HepG2 (cell line): ENCODE measurements around the gene TOB1. TPM values are rescaled to one million over a fixed set of nuclear protein-coding genes. Genes with fewer than 3 reads are reported as not detected.

Source experiments
- ARID4A ChIP-seq: sonication (generic); formaldehyde crosslinking; IDR thresholded peaks from 2 replicates; pipeline ENCODE4 v1.5.0; 2020; ENCODE audit warnings: mild to moderate bottlenecking, missing genetic modification reagents, borderline replicate concordance
- HDAC2 ChIP-seq: sonication (generic); formaldehyde crosslinking; IDR thresholded peaks from 2 replicates; pipeline ENCODE4 v1.4.0; 2020; ENCODE audit warnings: missing genetic modification reagents
- HNRNPLL ChIP-seq: fragments of 200-400 bp; formaldehyde crosslinking; IDR thresholded peaks from 2 replicates; pipeline ENCODE4 v1.6.1; 2017; ENCODE audit warnings: mild to moderate bottlenecking, low read depth, low read length; ENCODE audit not compliant: poor library complexity, severe bottlenecking
- IRF2 ChIP-seq: IDR thresholded peaks from 2 replicates; pipeline ENCODE4 v1.6.1; 2018; ENCODE audit warnings: missing genetic modification reagents, missing compliant biosample characterization
- MED1 ChIP-seq: sonication (generic); formaldehyde crosslinking; IDR thresholded peaks from 2 replicates; pipeline ENCODE4 v1.4.0; 2020; ENCODE audit warnings: missing genetic modification reagents
- MYC ChIP-seq: sonication (generic); formaldehyde crosslinking; IDR thresholded peaks from 2 replicates; pipeline ENCODE4 v1.9.0; 2021; ENCODE audit warnings: missing genetic modification reagents, borderline replicate concordance
- NFIB ChIP-seq: sonication (generic); formaldehyde crosslinking; IDR thresholded peaks from 2 replicates; pipeline ENCODE4 v1.9.0; 2021; ENCODE audit warnings: missing genetic modification reagents, mild to moderate bottlenecking, borderline replicate concordance
- SCMH1 ChIP-seq: sonication (generic); formaldehyde crosslinking; IDR thresholded peaks from 2 replicates; pipeline ENCODE4 v1.9.0; 2021; ENCODE audit warnings: missing genetic modification reagents, mild to moderate bottlenecking, borderline replicate concordance
- SMAD3 ChIP-seq: sonication (generic); formaldehyde crosslinking; IDR thresholded peaks from 2 replicates; pipeline ENCODE4 v1.4.0; 2020; ENCODE audit warnings: missing genetic modification reagents
- SOX5 ChIP-seq: IDR thresholded peaks from 2 replicates; pipeline ENCODE4 v1.6.1; 2016; ENCODE audit warnings: borderline replicate concordance
- TARDBP ChIP-seq: sonication (generic); formaldehyde crosslinking; IDR thresholded peaks from 2 replicates; pipeline ENCODE4 v1.8.0; 2022; ENCODE audit warnings: mild to moderate bottlenecking, missing genetic modification reagents
- TFAP4 ChIP-seq: sonication (generic); IDR thresholded peaks from 2 replicates; pipeline ENCODE4 v1.6.1; 2016; ENCODE audit warnings: low read depth, borderline replicate concordance
- TMF1 ChIP-seq: sonication (generic); formaldehyde crosslinking; IDR thresholded peaks from 2 replicates; pipeline ENCODE4 v1.8.1; 2022; ENCODE audit warnings: low read depth, missing genetic modification reagents
- ZEB1 ChIP-seq: IDR thresholded peaks from 2 replicates; pipeline ENCODE4 v1.6.1; 2012; ENCODE audit warnings: mild to moderate bottlenecking, low read depth, inconsistent platforms; ENCODE audit not compliant: insufficient replicate concordance
- ZFP37 ChIP-seq: sonication (generic); formaldehyde crosslinking; IDR thresholded peaks from 2 replicates; pipeline ENCODE4 v1.4.0; 2020; ENCODE audit warnings: missing genetic modification reagents, borderline replicate concordance
- ZNF136 ChIP-seq: sonication (generic); formaldehyde crosslinking; IDR thresholded peaks from 2 replicates; pipeline ENCODE4 v1.8.1; 2022; ENCODE audit warnings: low read depth, mild to moderate bottlenecking, moderate library complexity, missing genetic modification reagents
- ZNF562 ChIP-seq: sonication (generic); formaldehyde crosslinking; IDR thresholded peaks from 2 replicates; pipeline ENCODE4 v1.8.0; 2022; ENCODE audit warnings: missing genetic modification reagents, borderline replicate concordance
- ZNF564 ChIP-seq: sonication (generic); formaldehyde crosslinking; IDR thresholded peaks from 2 replicates; pipeline ENCODE4 v1.8.1; 2023; ENCODE audit warnings: mild to moderate bottlenecking, missing genetic modification reagents
- ZNF704 ChIP-seq: sonication (generic); formaldehyde crosslinking; IDR thresholded peaks from 2 replicates; pipeline ENCODE4 v1.8.1; 2023; ENCODE audit warnings: mild to moderate bottlenecking, inconsistent platforms, moderate library complexity, missing genetic modification reagents, borderline replicate concordance
- ZNF800 ChIP-seq: sonication (generic); formaldehyde crosslinking; IDR thresholded peaks from 2 replicates; pipeline ENCODE4 v1.4.0; 2020; ENCODE audit warnings: missing genetic modification reagents
- polyA plus RNA-seq, 8 experiments: library from polyadenylated mRNA; depleted of rRNA in 3 of 8; stranded (reverse) in 7 of 8; unstranded in 1 of 8; fragments of >200 nt; fragmentation: Illumina TruSeq in 4 of 8; extraction: Trizol in 4 of 8; gene quantifications; 2 replicates each; pipeline versions ENCODE4 v1.2.1 to v1.2.3, GENCODE V29; 2011 to 2016; ENCODE audit warnings: low read depth in 4 of 8, missing spikeins in 1 of 8, mixed read lengths in 1 of 8; ENCODE audit not compliant: insufficient read depth in 1 of 8
- total RNA-seq, 5 experiments: library from RNA; depleted of rRNA; stranded (reverse); fragments of >200 nt; fragmentation: Illumina TruSeq; extraction: Trizol; gene quantifications; 2 replicates each; pipeline ENCODE4 v1.2.3, GENCODE V29; 2016; ENCODE audit warnings: low read depth in 1 of 5

The TOB1 gene
- total and polyA plus RNA-seq, 2 of the 13 experiments (the other 11 are each of a cell fraction or from before 2014, with no cell fraction given): 21.9 to 57.7 TPM

- TF ChIP-seq HDAC2 (CRISPR knock-in tag) (peak; percentile 67; the same call in 1 of the 2 replicates), TARDBP (no peak; the same call in 1 of the 2 replicates), NFIB (no peak), SOX5 (CRISPR knock-in tag) (no peak), TMF1 (CRISPR knock-in tag) (peak; percentile 10; the same call in 1 of the 2 replicates), MED1 (no peak; the same call in none of the 2 replicates), IRF2 (CRISPR knock-in tag) (peak; percentile 18), ZFP37 (CRISPR knock-in tag) (0 out of 2 replicates have a peak, but pooled peaks have one; percentile 59), ZNF564 (CRISPR knock-in tag) (peak; percentile 96), ZNF704 (CRISPR knock-in tag) (peak; percentile 17), HNRNPLL (peak; percentile 30), ZNF800 (CRISPR knock-in tag) (peak; percentile 68), ARID4A (CRISPR knock-in tag) (peak; percentile 2), MYC (CRISPR knock-in tag) (peak; percentile 67; the same call in 1 of the 2 replicates), ZNF136 (CRISPR knock-in tag) (0 out of 2 replicates have a peak, but pooled peaks have one; percentile 33), ZNF562 (CRISPR knock-in tag) (no peak), SMAD3 (peak; percentile 19), ZEB1 (no peak), SCMH1 (CRISPR knock-in tag) (no peak), TFAP4 (no peak)
Observed at GRCh38 chr17:50904518-50905459, 38.6 kb upstream of the TOB1 start (continued).
